ENCODE measurements around the gene ZFP36. TPM values are rescaled to one million over a fixed set of nuclear protein-coding genes. Genes with fewer than 3 reads are reported as not detected.

The ZFP36 gene
- total RNA-seq, 1 experiment from 2014 or later, result 36.3 TPM

DNA sequence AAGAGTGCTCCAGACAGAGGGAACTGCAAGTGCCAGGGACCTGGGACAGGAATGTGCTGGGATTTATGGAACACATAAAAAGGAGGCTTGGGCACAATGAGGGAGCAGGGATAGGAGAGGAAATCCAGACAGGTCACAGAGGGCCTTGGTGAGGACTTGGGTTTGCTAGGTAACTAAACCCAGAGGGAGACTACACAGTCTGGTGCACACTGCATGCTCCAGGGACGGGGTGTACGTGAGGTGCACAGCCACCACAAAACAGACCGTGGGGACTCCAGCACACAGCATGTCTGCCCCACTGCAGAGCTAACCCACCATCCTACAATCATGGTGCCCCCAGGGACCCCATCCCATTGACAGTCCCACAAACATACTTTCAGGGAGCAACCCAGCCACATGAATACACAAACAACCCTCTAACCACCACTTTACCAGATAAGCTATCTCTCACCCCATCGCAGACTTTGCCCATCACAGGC is 5.5 kb upstream of the ZFP36 start:
- TF ChIP-seq, protein P1, sequence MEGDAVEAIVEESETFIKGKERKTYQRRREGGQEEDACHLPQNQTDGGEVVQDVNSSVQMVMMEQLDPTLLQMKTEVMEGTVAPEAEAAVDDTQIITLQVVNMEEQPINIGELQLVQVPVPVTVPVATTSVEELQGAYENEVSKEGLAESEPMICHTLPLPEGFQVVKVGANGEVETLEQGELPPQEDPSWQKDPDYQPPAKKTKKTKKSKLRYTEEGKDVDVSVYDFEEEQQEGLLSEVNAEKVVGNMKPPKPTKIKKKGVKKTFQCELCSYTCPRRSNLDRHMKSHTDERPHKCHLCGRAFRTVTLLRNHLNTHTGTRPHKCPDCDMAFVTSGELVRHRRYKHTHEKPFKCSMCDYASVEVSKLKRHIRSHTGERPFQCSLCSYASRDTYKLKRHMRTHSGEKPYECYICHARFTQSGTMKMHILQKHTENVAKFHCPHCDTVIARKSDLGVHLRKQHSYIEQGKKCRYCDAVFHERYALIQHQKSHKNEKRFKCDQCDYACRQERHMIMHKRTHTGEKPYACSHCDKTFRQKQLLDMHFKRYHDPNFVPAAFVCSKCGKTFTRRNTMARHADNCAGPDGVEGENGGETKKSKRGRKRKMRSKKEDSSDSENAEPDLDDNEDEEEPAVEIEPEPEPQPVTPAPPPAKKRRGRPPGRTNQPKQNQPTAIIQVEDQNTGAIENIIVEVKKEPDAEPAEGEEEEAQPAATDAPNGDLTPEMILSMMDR (conservative IDR thresholded peaks at IDR 0.05), result no peak
- no peak for TF ChIP-seq EZH2 (IDR thresholded peaks at IDR 0.05; ENCODE audit: low read depth)
- H3K36me3 ChIP-seq (ENCODE audit: low read depth), result no peaks in the 10 kb centered on the region
- H3K27me3 ChIP-seq (ENCODE audit: insufficient read depth, low read depth), result no peaks in the 10 kb centered on the region
- no peak overlapping the region for H3K4me2 ChIP-seq
- no peak overlapping the region for H2AFZ ChIP-seq
- DNase-seq, result peak in 1 of 2 experiments; percentile 30
- ChIA-PET POLR2A (ENCODE audit: unreplicated experiment) (interaction anchor here (0.6 to 1.0 kb wide), 3 partner anchors 8 to 12 kb away, joined by 3 to 18 read pairs (median 4); no protein-coding TSS in a partner anchor), CTCF (interaction anchor here (1.9 kb wide), 1 partner anchor 10 kb away, joined by 4 read pairs; no protein-coding TSS in a partner anchor)
- H3K9me2 ChIP-seq (ENCODE audit: insufficient read depth), result no peaks in the 10 kb centered on the region
- intact Hi-C loops (cut with micrococcal nuclease; ENCODE audit: unreplicated experiment), result no loop called here
- no TSS peak for BruUV-seq (replicated peaks)
- H3K4me3 ChIP-seq, result no peak overlapping the region
- H4K20me1 ChIP-seq (ENCODE audit: insufficient read depth), result no peaks in the 10 kb centered on the region
- H3K9me3 ChIP-seq (ENCODE audit: insufficient read depth, low read depth), result no peaks in the 10 kb centered on the region
- no peaks in the 10 kb centered on the region for H3K79me2 ChIP-seq (ENCODE audit: low read depth)
- peaks cover 53% of the 10 kb centered on the region for H3K4me1 ChIP-seq (replicated peaks; ENCODE audit: insufficient read depth)
- H3K27ac ChIP-seq, result no peak overlapping the region; the same call in 1 of the 2 replicates
- peaks cover 80% of the 10 kb centered on the region for H3F3A ChIP-seq (ENCODE audit: insufficient read depth, low read depth)

DNA sequence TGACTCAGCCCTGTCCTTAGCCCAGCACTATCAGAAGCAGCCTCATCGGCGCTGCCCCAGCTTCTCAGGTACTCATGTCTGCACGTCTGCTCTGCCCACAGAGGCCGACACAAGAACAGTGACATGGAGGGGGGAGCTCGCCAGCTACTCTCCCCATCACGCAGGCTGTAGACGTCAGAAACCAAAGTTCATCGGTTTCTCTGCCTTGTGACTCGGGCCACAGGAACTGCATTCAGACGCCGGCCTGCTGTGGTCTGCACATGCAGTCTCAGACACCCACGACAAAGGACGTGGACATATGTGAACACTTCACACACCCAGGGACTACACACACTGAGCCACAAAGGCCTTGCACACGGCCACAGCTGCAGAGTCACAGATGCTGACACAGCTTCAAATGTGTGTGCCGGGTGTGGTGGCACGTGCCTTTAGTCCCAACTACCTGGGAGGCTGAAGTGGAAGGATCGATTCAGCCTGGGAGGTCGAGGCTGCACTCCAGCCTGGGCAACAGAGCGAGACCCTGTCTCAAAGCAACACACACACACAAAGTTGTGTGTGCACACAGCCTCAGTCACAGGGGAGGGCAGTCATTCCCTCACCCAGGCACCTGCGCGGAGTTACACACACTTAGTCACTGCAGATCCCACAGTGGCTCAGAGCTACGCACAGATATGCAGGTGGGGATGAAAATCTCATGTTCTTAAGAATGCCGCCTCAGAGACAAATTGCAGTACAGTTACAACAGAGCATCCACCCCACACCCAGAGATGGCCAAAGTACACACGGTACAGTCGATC is 4.9 kb upstream of the ZFP36 start:
- peak overlapping the region; percentile 99 for H3K4me2 ChIP-seq
- peaks cover 56% of the 10 kb centered on the region for H3K4me1 ChIP-seq (replicated peaks; ENCODE audit: insufficient read depth)
- H2AFZ ChIP-seq, result 0 out of 2 replicates have a peak overlapping the region, but pooled peaks have one; percentile 41
- BruUV-seq (replicated peaks), result no TSS peak
- ChIA-PET POLR2A (ENCODE audit: unreplicated experiment) (interaction anchor here (0.5 to 1.0 kb wide), 6 partner anchors 8 to 719 kb away, joined by 3 to 18 read pairs (median 4); partner anchors contain the start of gene PLEKHG2), CTCF (interaction anchor here (1.9 kb wide), 1 partner anchor 10 kb away, joined by 4 read pairs; no protein-coding TSS in a partner anchor)
- H4K20me1 ChIP-seq (ENCODE audit: insufficient read depth), result no peaks in the 10 kb centered on the region
- H3K27me3 ChIP-seq (ENCODE audit: insufficient read depth, low read depth), result no peaks in the 10 kb centered on the region
- intact Hi-C loops (cut with micrococcal nuclease; ENCODE audit: unreplicated experiment), result no loop called here
- DNase-seq, result peak; percentile 5 to 29
- TF ChIP-seq, protein P1 (conservative IDR thresholded peaks at IDR 0.05), result no peak
- TF ChIP-seq EZH2 (IDR thresholded peaks at IDR 0.05; ENCODE audit: low read depth), result no peak
- peak overlapping the region; percentile 82; the same call in 1 of the 2 replicates for H3K4me3 ChIP-seq
- no peaks in the 10 kb centered on the region for H3K9me3 ChIP-seq (ENCODE audit: insufficient read depth, low read depth)
- peaks cover 80% of the 10 kb centered on the region for H3F3A ChIP-seq (ENCODE audit: insufficient read depth, low read depth)
- H3K27ac ChIP-seq, result peak overlapping the region; percentile 98
- no peaks in the 10 kb centered on the region for H3K36me3 ChIP-seq (ENCODE audit: low read depth)
- H3K9me2 ChIP-seq (ENCODE audit: insufficient read depth), result no peaks in the 10 kb centered on the region
- H3K79me2 ChIP-seq (ENCODE audit: low read depth), result peaks cover under 1% of the 10 kb centered on the region; the same call in 1 of the 2 replicates
